Astrocyte of the hippocampus (primary cell): ENCODE data around the gene C9orf85.
"Not testable (repeated sequence)": the region's sequence is repeated elsewhere in the genome, so short reads cannot be mapped to it uniquely, and the experiment has no call there.

Experiments used
- DNase-seq: peaks from one replicate; pipeline ENCODE4 v3.0.0; 2011; ENCODE audit warnings: low read depth, low spot score

C9orf85 gene

DNA sequence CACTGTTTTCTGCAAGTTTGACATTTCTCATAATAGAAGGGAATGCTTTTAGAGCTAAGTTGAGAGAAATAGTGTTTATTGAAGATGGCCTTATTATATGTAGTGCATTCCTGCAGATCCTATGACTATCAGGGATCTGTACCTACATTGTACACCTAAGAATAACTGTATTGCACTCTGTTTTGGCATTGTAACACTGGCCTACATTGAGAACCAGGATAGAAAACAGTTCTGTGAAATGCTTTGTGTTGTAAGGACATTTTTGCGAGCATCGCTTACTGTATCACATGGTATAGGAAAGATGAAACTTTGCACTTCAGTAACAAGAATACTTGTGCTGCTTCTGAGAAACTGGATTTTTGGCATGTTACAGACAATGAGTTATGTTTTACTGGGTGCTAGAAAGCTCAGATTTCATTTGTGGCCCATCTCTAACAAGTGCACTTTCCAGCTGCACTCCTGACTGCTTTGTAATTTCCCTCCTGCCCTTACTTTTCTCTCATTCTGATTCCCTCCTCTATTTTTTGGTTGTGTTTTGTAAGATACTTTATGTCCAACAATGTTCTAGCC, 30.6 kb downstream of the C9orf85 start:
- no peak for DNase-seq

DNA sequence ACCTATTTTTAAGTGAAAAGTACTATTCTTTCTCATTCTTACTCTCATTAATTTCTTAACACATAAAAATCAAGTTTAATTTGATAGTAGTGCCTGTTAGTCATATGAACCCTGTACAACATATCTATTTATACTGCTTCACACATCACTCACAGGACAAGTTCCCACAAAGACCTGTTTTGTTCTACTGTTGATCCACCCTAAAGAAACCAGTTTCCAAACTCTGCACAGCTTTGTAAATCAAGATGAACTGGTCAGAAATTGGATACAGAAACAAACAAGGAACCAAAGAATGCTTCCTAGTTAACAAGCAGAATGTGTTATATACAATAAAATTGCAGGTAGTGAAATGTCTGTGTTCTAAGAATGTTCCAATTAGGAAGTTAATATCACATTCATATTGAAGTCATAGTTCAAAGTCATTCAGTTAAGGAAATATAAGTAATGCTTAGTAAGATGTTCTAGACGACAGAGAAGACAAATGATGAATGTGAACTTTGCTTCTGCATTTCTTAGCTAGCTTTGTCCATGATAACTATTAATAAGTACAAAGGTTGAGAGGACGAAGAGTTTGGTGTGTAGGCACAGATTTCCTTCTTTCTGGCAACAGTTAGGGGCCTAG, 33.4 kb downstream of the C9orf85 start:
- DNase-seq, result peak; percentile 5

GRCh38 chr9:71954652-71955051, 43.2 kb downstream of the C9orf85 start:
- DNase-seq, result not testable (repeated sequence)

DNA sequence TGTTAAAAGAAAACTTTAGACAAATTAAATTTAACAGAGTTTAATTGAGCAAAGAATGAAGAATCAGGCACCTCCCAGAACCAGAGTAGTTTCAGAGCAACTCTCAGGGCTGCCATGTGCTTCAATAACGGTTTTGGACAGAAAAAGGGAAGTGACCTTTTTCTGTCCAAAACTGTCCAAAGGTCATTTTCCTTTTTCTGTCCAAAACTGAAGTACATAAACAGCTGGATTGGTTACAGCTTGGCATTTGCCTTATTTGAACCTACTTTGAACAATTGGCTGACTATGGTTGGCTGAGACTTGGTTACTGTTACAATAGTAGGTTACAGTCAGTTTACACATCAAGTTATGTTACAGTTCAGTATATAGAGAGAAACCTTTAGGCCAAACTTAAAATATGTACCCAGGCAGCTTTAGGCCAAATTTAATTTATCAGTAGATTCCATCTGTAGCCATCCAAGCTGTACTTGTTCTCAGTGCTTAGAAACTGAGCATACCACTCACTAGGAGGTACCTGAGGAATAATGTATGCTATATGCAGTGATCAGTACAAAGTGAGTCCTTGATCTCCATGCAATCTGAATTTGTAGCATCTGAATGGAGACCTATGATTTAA, 44.0 kb downstream of the C9orf85 start:
- no peak for DNase-seq

DNA sequence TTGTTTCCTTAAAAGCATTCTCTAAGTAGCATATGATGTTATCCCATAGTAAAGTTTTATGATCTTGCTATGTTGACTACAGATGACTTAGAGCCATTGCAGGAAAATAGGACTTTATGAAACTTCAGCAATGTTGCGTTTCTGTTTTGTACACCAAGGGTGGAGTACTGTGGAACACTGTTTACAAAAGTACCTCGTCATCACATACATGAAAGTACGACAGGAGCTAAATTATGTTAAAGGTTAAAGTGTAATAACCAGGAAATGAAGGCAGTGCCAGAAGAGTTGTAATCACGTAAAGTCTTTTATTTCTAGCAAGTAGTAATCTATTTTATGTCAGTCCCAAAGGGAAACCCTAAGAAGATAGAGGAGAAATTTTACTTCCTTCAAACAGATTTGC, 50.9 kb downstream of the C9orf85 start:
- no peak for DNase-seq

DNA sequence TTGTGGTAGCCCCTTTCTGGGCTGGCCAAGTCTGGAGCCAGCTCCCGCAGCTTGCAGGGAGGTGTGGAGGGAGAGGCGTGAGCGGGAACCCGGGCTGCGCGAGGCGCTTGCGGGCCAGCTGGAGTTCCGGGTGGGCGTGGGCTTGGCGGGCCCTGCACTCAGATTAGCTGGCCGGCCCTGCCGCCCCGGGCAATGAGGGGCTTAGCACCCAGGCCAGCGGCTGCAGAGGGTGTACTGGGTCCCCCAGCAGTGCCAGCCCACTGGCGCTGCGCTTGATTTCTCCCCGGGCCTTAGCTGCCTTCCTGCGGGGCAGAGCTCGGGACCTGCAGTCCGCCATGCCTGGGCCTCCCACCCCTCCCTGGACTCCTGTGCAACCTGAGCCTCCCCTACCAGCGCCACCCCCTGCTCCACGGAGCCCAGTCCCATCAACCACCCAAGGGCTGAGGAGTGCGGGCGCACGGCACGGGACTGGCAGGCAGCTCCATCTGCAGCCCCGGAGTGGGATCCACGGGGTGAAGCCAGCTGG, 52.1 kb downstream of the C9orf85 start:
- DNase-seq, result not testable (repeated sequence)

DNA sequence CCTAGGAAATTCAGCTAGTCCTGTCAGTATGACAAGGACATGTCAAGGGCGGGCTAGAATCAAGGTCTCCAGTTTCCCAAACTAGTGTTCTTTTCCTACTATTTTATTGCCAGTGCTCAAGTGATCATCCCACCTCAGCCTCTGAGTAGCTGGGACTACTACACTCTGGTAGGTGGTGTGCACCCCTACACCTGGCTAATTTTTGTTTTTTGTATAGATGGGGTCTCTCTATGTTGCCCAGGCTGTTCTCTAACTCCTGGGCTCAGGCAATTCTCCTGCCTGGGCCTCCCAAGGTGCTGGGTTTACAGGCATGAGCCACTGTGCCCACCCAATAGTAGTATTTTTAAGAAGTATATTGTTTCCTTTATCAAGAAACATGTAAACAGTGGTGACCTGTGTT, 54.0 kb downstream of the C9orf85 start:
- DNase-seq, result no peak

DNA sequence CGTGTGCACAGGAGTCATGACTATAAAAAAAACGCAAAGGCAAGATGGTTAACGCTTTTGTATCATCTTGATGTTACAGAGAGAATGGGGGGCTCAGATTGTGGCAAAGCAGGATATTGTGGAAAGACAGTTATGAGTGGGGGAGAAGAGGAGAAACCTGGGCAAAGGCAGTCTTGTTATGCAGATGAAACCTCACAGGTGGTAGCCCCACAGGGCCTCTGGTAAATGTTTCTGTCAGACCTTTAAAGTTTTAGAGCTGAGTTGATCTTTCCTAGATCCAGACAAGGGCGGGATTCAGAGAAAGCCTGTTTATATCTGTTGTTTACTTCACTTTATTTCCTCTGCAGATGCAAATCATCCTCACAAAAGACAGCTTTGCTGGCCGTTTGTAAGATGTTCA, 55.2 kb downstream of the C9orf85 start:
- no peak for DNase-seq

DNA sequence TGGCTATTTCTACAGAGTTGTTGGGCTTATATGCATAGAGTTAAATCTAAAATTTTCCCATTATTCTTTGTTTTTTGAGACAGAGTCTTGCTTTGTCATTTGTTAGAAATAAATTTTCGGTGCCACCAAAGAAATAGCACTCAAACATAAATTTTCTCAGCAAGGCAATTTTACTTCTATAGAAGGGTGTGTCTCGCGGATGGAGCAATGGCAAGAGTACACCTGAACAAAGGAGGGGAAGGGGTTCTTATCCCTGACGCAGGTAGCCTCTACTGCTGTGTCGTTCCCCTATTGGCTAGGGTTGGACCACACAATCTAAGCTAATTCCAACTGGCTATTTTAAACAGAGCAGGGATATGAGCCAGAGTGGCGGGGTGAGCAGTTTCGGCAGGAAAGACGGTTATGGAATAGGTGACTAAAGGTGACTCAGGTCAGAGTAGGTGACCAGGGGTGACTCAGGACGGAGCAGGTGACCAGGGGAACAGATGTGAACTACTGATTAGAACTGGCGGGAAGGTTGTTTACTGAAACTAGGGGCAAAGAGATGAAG, 57.2 kb downstream of the C9orf85 start:
- no peak for DNase-seq

GRCh38 chr9:71975833-71976232, 64.4 kb downstream of the C9orf85 start:
- DNase-seq, result peak; percentile 4

- no peak for DNase-seq
These were observed 65.6 kb downstream of the C9orf85 start for GRCh38 chr9:71977003-71977402.

- DNase-seq, result no peak
These were observed 69.1 kb downstream of the C9orf85 start for GRCh38 chr9:71980266-71981190.

GRCh38 chr9:71981944-71982343, 70.5 kb downstream of the C9orf85 start:
- no peak for DNase-seq

DNA sequence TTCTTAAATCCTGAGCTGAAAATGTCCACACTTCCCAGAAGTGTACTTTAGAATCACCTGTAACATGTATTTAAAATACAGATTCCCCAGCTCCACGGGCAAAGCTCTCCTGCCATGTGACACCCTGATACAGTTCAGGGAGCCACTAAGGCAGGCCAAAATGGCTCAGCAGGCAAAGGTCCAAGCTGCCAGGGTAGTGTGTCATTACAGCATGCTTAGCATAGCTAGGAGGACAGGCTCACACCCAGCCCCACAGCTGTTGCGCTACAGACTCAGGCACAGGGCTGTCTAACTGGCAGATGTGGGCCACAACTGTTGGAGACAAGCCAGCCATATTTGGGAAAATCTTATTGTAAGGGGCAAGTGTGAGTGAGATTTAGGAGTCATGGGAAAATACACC, 73.0 kb downstream of the C9orf85 start:
- peak; percentile 69 for DNase-seq

DNA sequence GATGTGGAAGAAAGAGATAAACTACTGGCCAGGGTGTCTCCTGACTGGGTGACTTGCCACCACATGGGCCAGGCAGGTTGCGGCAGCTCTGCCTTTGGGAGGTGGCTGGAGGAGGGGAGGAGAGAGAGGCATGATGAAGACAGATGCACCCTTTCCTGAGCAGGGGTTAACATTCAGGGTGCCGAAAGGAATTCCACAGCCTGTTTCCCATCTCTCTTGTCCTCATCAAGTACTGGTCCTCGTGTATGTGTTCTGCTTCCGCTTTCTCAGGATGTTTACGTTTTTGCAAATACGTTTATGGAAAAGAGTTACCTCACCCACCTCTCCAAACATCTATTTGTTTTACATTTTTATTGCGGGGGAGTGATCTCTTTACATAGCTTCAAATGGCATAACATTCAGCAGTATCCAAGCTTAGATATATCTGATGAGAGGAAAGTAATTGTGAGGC, 73.4 kb downstream of the C9orf85 start:
- no peak for DNase-seq

DNA sequence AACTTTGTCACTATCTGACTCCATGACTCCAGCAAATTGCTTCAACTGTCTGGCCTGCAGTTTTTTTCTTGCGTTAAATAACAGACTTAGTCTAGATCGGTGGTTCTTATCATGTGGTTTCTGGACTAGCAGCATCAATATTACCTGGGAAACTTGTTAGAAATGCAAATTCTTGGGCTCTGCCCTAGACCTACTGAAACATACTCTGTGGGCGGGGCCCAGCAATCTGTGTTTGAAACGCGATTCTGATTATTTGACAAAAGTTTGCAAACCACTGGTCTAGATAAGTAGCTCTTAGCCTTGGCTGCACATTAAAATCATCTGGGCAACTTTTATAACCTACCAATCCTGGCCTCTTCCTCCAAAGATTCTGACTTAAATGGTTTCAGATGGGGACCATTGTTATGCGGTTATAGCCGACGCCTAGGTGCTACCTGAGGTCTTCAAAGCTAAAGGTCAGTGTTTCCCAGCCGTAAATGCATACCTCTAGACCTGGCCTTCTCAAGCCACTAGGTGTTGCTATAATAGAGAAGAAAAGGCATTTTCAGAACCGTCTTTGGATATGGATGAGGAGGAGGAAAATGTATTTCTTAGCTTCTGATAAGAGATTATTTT, 74.0 kb downstream of the C9orf85 start:
- no peak for DNase-seq

- no peak for DNase-seq
These were observed 75.5 kb downstream of the C9orf85 start for GRCh38 chr9:71986900-71987299.

DNA sequence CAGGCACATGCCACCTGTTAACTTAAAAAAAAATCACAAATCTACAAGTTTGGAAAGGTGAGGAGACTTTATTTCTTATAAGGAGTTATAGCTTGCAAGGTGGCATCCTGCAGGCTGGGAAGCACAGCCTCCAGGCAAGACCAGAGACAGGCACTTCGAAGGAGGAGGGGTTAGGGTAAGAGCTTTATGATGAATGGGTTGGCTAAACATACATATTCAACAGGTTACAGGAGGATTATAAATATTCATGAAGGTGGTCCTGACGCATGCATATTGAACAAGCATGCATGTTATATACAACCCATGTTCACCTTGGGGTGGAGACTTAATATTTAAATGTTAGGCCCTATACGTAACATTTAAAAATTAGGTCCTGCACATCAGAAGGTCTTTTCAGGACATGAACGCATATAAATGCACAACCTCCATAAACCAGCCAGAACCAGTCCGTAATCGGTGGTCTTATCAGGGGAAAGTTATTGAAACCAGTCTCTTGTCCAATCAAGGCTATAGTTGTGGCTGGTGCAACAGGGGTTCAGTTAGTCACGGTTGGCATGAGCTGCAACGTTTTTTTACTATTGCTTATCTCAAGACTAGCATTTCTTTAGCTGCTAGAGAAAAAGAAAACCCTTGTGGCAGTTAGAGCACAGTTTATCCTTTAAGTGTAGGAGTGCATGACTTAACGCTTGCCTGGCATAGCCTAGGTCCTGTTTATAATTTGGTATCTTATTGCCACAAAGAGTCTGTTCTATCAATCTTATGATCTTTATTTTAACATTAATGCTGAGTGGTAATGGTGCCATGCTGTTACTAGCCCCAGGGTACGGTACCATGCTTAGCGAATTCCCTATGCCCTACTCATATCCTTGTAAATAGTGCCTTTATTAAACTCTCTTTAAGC, 76.3 kb downstream of the C9orf85 start:
- DNase-seq, result peak; percentile 13

- DNase-seq, result no peak
These were observed 79.0 kb downstream of the C9orf85 start for GRCh38 chr9:71990466-71990865.

DNA sequence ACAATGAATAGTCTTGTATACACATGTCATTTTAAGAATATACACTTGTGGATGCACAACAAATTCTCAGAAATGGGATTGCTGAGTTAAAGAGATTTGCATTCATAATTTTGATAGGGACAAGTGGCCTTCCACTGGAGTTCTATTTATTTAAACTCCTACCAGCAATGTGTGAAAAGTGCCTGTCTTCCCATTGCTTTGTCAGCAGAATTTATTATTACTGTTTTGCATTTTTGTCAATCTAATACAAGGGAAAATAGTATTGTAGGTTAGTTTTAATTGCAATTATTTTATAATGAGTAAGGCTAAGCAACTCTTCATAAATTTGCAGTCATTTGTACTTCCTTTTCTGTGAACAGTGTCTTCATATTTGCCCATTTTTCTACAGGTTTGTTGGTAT, 94.0 kb downstream of the C9orf85 start:
- DNase-seq, result no peak
